HG02943 (cell line): Measurements from ENCODE around the gene ERC2.
A peak's percentile ranks its signal among the peaks of the same experiment; 100 is the strongest.

Source experiments
- ATAC-seq: cut with Tn5 transposase; IDR thresholded peaks from one replicate; pipeline ENCODE4 v1.9.1; 2021; ENCODE audit warnings: mild to moderate bottlenecking, low read depth, moderate library complexity; ENCODE audit not compliant: unreplicated experiment

Gene ERC2

GRCh38 chr3:55620351-55621025 lies 847.8 kb downstream of the ERC2 start:
- ATAC-seq: no peak

GRCh38 chr3:55619046-55619808 lies 849.0 kb downstream of the ERC2 start:
- no peak for ATAC-seq

GRCh38 chr3:55617385-55617784 lies 850.9 kb downstream of the ERC2 start:
- ATAC-seq: no peak

GRCh38 chr3:55616803-55617202 lies 851.5 kb downstream of the ERC2 start:
- no peak for ATAC-seq

- no peak for ATAC-seq
These were observed 852.5 kb downstream of the ERC2 start for GRCh38 chr3:55615694-55616295.

DNA sequence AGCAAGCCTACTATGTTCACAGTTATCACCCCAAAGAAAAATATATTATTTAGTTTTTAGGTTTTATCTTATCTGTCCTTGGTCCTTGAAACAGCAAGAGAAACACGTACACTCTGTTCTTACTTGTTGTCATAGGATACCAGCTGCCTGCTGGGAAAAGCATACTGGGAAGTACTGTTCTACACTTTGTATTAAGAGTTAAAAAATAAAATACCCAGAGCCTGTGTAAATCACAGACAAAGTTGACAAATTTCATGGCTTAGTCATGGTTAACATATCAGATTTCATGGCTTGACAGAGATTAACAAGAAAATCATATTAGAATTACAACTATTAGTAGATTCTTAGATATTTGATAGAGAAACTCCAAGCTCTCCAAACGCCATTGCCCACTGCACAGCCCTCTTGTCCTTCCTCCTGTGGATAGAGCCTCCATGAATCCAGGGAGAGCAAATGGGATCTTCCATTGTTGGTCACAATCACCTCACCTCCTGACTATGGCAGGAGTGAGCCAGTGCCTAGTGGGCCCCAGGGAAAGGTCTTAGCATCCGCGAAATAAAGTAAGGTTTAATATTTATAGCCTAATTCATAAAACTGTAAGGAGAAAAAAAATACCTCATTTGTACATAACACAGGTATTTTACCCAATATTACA lies 853.1 kb downstream of the ERC2 start:
- no peak for ATAC-seq

- ATAC-seq: no peak
These were observed 857.1 kb downstream of the ERC2 start for GRCh38 chr3:55611121-55611520.

DNA sequence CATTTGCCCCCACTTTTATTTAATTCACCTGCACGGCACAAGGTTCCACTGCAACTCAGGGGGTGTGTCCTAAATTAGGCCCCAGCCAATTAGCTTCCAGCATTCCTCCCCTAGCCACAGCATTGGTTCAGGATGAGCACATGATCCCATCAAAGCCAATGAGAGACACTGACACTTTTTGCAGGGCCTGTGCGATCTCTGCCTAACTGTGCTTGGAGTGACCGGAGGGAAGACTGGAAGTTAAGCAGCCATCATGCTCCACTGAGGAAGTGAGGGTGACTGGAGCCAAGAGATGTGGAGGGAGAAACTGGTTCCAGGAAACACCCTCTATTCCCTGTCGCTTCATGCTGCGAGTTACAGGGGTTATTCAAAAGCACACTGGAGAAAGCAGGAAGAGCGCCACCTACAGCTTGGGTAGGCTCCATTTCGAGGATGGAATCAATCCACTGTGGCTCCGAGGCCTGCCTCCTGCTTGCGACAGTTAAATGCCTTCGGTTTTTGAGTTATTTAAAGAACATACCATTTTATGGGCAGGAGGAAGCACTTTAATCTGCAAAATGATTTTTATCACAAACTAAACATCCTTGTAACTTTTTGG lies 858.9 kb downstream of the ERC2 start:
- ATAC-seq: no peak

GRCh38 chr3:55608301-55608937 lies 859.8 kb downstream of the ERC2 start:
- ATAC-seq: no peak

- ATAC-seq: peak; percentile 83
These were observed 860.4 kb downstream of the ERC2 start for GRCh38 chr3:55607844-55608243.

DNA sequence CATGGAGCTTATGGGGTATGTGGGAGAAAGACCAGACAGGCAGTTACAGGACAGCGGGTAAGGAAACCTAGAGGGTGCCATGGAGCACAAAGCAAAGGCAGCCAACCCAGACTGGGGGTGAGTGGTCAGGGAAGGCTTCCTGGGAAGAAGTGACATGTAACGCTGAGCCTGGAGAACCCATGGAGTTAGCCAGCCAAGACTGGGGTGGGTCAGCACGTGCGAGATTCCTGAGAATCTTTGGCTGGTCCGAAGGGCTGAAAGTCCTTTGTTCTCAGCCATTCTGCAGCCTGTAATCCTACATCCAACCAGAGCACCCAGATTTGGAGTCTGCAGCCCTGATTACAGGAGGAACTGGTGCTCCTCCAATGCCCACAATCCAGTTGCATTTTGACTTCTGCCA lies 861.1 kb downstream of the ERC2 start:
- ATAC-seq: no peak

- no peak for ATAC-seq
These were observed 862.6 kb downstream of the ERC2 start for GRCh38 chr3:55605443-55606236.

- no peak for ATAC-seq
These were observed 863.4 kb downstream of the ERC2 start for GRCh38 chr3:55604846-55605245.

GRCh38 chr3:55604402-55604801 lies 863.9 kb downstream of the ERC2 start:
- ATAC-seq: no peak

DNA sequence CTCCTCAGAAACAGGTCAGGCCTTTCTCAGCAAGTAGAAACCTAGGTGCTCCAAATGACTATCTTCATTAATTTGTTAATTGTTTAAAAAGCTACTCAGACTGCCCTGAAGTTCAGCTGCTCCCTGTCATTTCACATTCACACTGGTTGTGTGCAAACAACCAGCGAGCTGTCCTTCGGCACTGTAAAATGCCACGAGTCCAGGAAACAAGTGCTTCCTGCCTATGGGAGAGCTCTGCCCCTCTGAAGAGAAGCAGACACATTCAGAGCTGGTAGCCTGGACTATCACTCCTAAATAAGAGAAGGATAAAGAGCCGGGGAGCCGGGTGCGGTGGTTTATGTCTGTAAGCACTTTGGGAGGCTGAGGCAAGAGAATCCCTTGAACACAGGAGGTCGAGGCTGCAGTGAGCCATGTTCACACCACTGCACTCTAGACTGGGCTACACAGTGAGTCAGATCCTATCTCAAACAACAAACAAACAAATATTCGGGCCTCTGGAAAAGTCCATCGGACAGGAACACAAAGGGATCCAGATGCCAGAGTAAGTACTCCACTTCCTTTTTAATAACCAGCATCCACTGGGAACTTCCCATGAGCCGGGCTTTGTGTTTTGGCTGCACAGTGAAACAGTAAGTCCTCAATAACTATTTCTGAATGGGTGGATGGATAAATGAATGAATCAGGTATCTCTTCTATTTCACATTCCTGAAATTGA lies 866.7 kb downstream of the ERC2 start:
- no peak for ATAC-seq

- no peak for ATAC-seq
These were observed 870.0 kb downstream of the ERC2 start for GRCh38 chr3:55598224-55598623.

DNA sequence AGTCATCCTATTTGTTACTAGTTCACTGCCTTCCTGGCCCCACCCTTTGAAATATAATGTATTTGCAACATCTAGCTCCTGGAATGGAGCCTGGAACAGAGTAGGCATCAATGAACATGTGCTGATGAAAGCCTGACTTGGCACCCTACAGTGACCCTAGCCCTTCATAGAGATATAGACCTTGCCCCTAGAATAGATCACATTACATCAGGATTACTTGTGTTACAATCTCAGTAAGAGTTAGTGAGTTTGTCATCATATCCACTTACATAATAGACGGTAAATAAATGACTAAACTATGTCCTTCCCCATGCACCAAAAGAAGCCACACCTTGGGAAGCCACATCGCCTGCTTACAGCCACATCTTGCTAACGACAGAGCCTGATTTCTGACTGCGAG lies 870.6 kb downstream of the ERC2 start:
- no peak for ATAC-seq

- no peak for ATAC-seq
These were observed 872.1 kb downstream of the ERC2 start for GRCh38 chr3:55596212-55596611.

- no peak for ATAC-seq
These were observed 872.8 kb downstream of the ERC2 start for GRCh38 chr3:55595420-55595819.
